BLaER1 treated with 17β-estradiol and CSF1 and Interleukin-3, amounts not matched to agents 10 nM and 100 nM (cell line): ENCODE measurements around the gene SEPTIN14.
"Not testable (repeated sequence)": the region's sequence is repeated elsewhere in the genome, so short reads cannot be mapped to it uniquely, and the experiment has no call there.

Source experiments
- H3K27ac ChIP-seq, 11 experiments: shearing (Covaris generic); formaldehyde crosslinking; 2 replicates each; pipeline ENCODE4 v1.8.1; 2022
- H3K27me3 ChIP-seq, 11 experiments: shearing (Covaris generic); formaldehyde crosslinking; 2 replicates each; pipeline ENCODE4 v1.8.1; 2022
- H3K36me3 ChIP-seq, 11 experiments: shearing (Covaris generic); formaldehyde crosslinking; 2 replicates each; pipeline ENCODE4 v1.8.1; 2022
- H3K4me1 ChIP-seq, 10 experiments: shearing (Covaris generic); formaldehyde crosslinking; 2 replicates each; pipeline ENCODE4 v1.8.1; 2022
- H3K4me2 ChIP-seq, 11 experiments: shearing (Covaris generic); formaldehyde crosslinking; 2 replicates each; pipeline ENCODE4 v1.8.1; 2022
- H3K4me3 ChIP-seq, 10 experiments: shearing (Covaris generic); formaldehyde crosslinking; 2 replicates each; pipeline ENCODE4 v1.8.1; 2022
- H3K9ac ChIP-seq, 11 experiments: shearing (Covaris generic); formaldehyde crosslinking; 2 replicates each; pipeline ENCODE4 v1.8.1; 2022
- H3K9me3 ChIP-seq, 11 experiments: shearing (Covaris generic); formaldehyde crosslinking; replicated peaks in 1 of 11; 2 replicates each; pipeline ENCODE4 v1.8.1; 2022
- H4K20me1 ChIP-seq, 11 experiments: shearing (Covaris generic); formaldehyde crosslinking; 2 replicates each; pipeline ENCODE4 v1.8.1; 2022
- Cebpa-rat ChIP-seq, 11 experiments: shearing (Covaris generic); IDR thresholded peaks; 2 replicates each; pipeline ENCODE4 v1.8.1; 2022

SEPTIN14 gene

DNA sequence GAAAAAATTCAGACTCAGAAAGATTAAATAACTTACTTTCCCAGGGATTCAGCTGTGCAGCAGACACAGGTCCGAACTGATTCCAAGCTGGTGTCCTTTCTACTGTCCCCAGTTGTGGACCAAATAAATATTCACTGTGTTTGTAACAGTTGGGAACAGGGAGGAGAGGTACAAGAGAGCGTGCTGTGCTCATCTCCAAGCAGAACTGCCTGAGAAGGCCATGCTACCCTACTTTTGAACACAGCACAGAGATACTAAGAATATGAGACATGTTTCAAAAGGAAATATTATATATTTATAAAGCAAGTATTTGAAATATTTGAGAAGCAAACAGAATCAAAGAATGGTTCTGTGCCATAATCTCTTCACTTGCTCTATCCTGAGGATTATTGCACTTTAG, at the start of gene SEPTIN14:
Gene SEPTIN14 (minus strand): TSS at position 101 of the 400 bp plus-strand sequence. CDS start 756 bp downstream, outside the sequence.
- H3K4me2 ChIP-seq, H3K27me3 ChIP-seq: not testable (repeated sequence)

GRCh38 chr7:55903985-55904759, 41.6 kb upstream of the SEPTIN14 start:
- Histone ChIP-seq H3K9ac (no peak overlapping the region), H3K4me2 (no peak overlapping the region), H4K20me1 (no peaks in the 10 kb centered on the region), H3K36me3 (peaks cover 10 to 54% (median 37%) of the 10 kb centered on the region in 11 experiments; a peak in 20 of 22 replicates), H3K9me3 (peaks cover 19 to 46% (median 30%) of the 10 kb centered on the region in 11 experiments), H3K4me3 (no peak overlapping the region), H3K27me3 (no peaks in the 10 kb centered on the region), H3K4me1 (peaks cover 0 to 4% (median 0%) of the 10 kb centered on the region in 10 experiments; a peak in 2 of 20 replicates), H3K27ac (no peak overlapping the region)
- no peak for TF ChIP-seq Cebpa-rat (IDR thresholded peaks at IDR 0.05)

More for the DNA sequence above, at the start of gene SEPTIN14:
- H4K20me1 ChIP-seq, H3K4me3 ChIP-seq, H3K36me3 ChIP-seq, H3K27ac ChIP-seq, H3K9ac ChIP-seq, H3K4me1 ChIP-seq: not testable (repeated sequence)
- peaks cover 0 to 16% (median 7%) of the 10 kb centered on the region in 11 experiments; a peak in 7 of 22 replicates for H3K9me3 ChIP-seq

DNA sequence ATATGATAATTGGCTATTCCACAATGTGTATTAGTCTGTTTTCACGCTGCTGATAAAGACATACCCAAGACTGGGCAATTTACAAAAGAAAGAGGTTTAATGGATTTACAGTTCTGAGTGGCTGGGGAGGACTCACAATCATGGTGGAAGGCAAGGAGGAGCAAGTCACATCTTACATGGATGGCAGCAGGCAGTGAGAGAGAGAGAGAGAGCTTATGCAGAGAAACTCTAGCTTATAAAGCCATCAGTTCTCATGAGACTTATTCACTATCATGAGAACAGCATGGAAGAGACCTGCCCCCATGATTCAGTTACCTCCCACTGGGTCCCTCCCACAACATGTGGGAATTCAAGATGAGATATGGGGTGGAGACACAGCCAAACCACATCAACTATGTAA, 38.5 kb upstream of the SEPTIN14 start:
- H3K9ac ChIP-seq, H3K27me3 ChIP-seq, H3K4me1 ChIP-seq, H3K27ac ChIP-seq, H3K4me2 ChIP-seq, H4K20me1 ChIP-seq, H3K4me3 ChIP-seq: not testable (repeated sequence)
- H3K36me3 ChIP-seq, result peaks cover 5 to 36% (median 26%) of the 10 kb centered on the region in 11 experiments; a peak in 19 of 22 replicates
- H3K9me3 ChIP-seq, result peaks cover 30 to 48% (median 39%) of the 10 kb centered on the region in 11 experiments

GRCh38 chr7:55898287-55898686, 35.7 kb upstream of the SEPTIN14 start:
- H3K9ac ChIP-seq, result no peak overlapping the region
- H3K4me3 ChIP-seq, result no peak overlapping the region
- H3K36me3 ChIP-seq, result peaks cover 5 to 43% (median 26%) of the 10 kb centered on the region in 11 experiments; a peak in 19 of 22 replicates
- peaks cover 30 to 48% (median 39%) of the 10 kb centered on the region in 11 experiments for H3K9me3 ChIP-seq
- peaks cover 0 to 3% (median 0%) of the 10 kb centered on the region in 10 experiments; a peak in 3 of 20 replicates for H3K4me1 ChIP-seq
- H4K20me1 ChIP-seq, result peaks cover 0 to 6% (median 0%) of the 10 kb centered on the region in 11 experiments; a peak in 2 of 22 replicates
- H3K27ac ChIP-seq, result no peak overlapping the region
- H3K27me3 ChIP-seq, result no peaks in the 10 kb centered on the region
- TF ChIP-seq Cebpa-rat (IDR thresholded peaks at IDR 0.05), result no peak
- H3K4me2 ChIP-seq, result no peak overlapping the region

GRCh38 chr7:55895021-55895420, 32.5 kb upstream of the SEPTIN14 start:
- Histone ChIP-seq H3K4me2 (no peak overlapping the region), H3K9me3 (peaks cover 17 to 31% (median 27%) of the 10 kb centered on the region in 11 experiments), H3K4me1 (peaks cover 0 to 3% (median 0%) of the 10 kb centered on the region in 10 experiments; a peak in 3 of 20 replicates), H3K36me3 (peaks cover 0 to 18% (median 9%) of the 10 kb centered on the region in 11 experiments; a peak in 13 of 22 replicates), H3K27ac (no peak overlapping the region), H3K4me3 (no peak overlapping the region), H4K20me1 (peaks cover 0 to 6% (median 0%) of the 10 kb centered on the region in 11 experiments; a peak in 2 of 22 replicates), H3K27me3 (no peaks in the 10 kb centered on the region), H3K9ac (no peak overlapping the region)
- TF ChIP-seq Cebpa-rat (IDR thresholded peaks at IDR 0.05), result no peak

DNA sequence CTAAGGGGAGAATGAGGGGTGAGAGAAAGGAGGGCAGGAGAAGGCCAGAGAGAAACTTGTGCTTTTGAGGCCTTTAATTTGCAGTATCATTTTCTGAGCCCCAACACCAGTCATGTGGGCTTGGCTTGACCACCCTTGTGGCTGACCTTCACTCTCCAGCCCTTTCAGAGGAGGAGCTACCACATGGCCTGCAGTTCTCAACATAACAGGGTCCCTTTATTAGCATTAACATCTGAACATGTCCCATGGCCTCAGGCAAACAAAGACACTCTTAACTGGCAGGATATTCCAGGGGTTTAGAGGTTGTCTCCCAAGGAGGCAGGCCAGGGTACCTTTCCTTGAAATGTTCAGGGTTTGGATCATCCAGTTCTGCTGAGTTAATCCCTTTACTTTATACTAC, 31.4 kb upstream of the SEPTIN14 start:
- Histone ChIP-seq H3K4me3 (no peak overlapping the region), H3K27me3 (no peaks in the 10 kb centered on the region), H3K36me3 (peaks cover 0 to 17% (median 7%) of the 10 kb centered on the region in 11 experiments; a peak in 10 of 22 replicates), H4K20me1 (peaks cover 0 to 11% (median 0%) of the 10 kb centered on the region in 11 experiments; a peak in 2 of 22 replicates), H3K9me3 (peaks cover 9 to 20% (median 17%) of the 10 kb centered on the region in 11 experiments; a peak in 19 of 22 replicates), H3K9ac (no peak overlapping the region), H3K4me2 (no peak overlapping the region), H3K4me1 (peaks cover 0 to 4% (median 0%) of the 10 kb centered on the region in 10 experiments; a peak in 5 of 20 replicates), H3K27ac (no peak overlapping the region)
- TF ChIP-seq Cebpa-rat (IDR thresholded peaks at IDR 0.05), result no peak

DNA sequence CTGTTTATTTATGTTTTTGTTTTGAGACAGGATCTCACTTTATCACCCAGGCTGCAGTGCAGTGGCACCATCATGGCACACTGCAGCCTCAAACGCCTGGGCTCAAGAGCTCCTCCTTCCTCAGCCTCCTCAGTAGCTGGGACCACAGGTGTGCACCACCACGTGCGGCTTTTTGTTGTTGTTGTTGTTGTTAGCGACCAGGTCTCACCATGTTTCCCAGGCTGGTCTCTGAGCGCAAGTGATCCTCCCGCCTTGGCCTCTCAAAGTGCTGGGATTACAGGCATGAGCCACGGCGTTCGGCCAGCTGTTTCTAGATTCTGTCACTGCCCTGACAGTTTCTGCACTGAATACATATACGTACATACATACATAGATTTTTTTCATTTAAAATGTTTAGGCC, 25.8 kb upstream of the SEPTIN14 start:
- H3K27me3 ChIP-seq, H3K9me3 ChIP-seq, H3K36me3 ChIP-seq, H4K20me1 ChIP-seq: not testable (repeated sequence)
- Histone ChIP-seq H3K9ac (peak overlapping the region; percentile 68 to 82 (median 78); a peak in 20 of 22 replicates), H3K4me1 (peaks cover 5 to 13% (median 7%) of the 10 kb centered on the region in 10 experiments; a peak in 11 of 20 replicates), H3K4me2 (peak overlapping the region; percentile 53 to 78 (median 74)), H3K4me3 (peak overlapping the region; percentile 54 to 79 (median 67)), H3K27ac (peak overlapping the region in 4 of 11 experiments; percentile 42 to 67 (median 52); a peak in 4 of 22 replicates)

- H3K27ac ChIP-seq, result peak overlapping the region in 10 of 11 experiments; percentile 33 to 70 (median 60); a peak in 16 of 22 replicates
- no peaks in the 10 kb centered on the region for H3K9me3 ChIP-seq
- peaks cover 5 to 13% (median 7%) of the 10 kb centered on the region in 10 experiments; a peak in 11 of 20 replicates for H3K4me1 ChIP-seq
Measured at GRCh38 chr7:55887821-55888247, 25.3 kb upstream of the SEPTIN14 start.

DNA sequence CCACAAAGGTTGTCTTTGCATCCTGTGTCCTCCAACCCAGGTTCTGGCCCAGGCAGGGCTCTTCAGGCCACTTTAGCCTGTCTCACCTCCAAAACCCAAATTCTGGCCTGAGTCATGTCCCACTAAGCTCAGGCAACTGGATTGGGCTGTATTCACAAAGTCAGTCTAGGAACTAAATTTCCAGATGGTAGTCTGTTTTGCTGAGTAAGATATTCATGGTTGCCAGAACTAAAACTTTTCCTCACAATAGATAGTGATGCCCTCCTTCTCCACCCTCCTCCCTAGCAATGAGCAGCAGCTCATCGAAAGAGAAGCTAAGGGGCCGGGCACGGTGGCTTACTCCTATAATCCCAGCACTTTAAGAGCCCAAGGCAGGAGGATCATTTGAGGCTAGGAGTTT, 21.8 kb upstream of the SEPTIN14 start:
- H3K4me2 ChIP-seq, result no peak overlapping the region
- H3K4me1 ChIP-seq, result peaks cover 5 to 13% (median 9%) of the 10 kb centered on the region in 10 experiments; a peak in 13 of 20 replicates
- no peaks in the 10 kb centered on the region for H4K20me1 ChIP-seq
- H3K9ac ChIP-seq, result no peak overlapping the region
- no peak overlapping the region for H3K27ac ChIP-seq
- H3K36me3 ChIP-seq, result no peaks in the 10 kb centered on the region
- H3K4me3 ChIP-seq, result no peak overlapping the region
- H3K27me3 ChIP-seq, result no peaks in the 10 kb centered on the region
- TF ChIP-seq Cebpa-rat (IDR thresholded peaks at IDR 0.05), result no peak
- H3K9me3 ChIP-seq, result no peaks in the 10 kb centered on the region

More at GRCh38 chr7:55887821-55888247, 25.3 kb upstream of the SEPTIN14 start:
- peak overlapping the region; percentile 53 to 78 (median 74) for H3K4me2 ChIP-seq
- no peaks in the 10 kb centered on the region for H3K27me3 ChIP-seq
- H4K20me1 ChIP-seq, result 0 out of 22 replicates have a peak, but pooled peaks cover 0 to 6% (median 0%) of the 10 kb centered on the region in 11 experiments
- peaks cover 0 to 4% (median 0%) of the 10 kb centered on the region in 11 experiments; a peak in 3 of 22 replicates for H3K36me3 ChIP-seq
- H3K9ac ChIP-seq, result peak overlapping the region; percentile 68 to 82 (median 78); a peak in 21 of 22 replicates
- H3K4me3 ChIP-seq, result peak overlapping the region; percentile 54 to 79 (median 67)
- TF ChIP-seq Cebpa-rat (IDR thresholded peaks at IDR 0.05), result no peak
